HG03135 (cell line): Measurements from ENCODE around the gene SLC10A3.

Experiments used
- ATAC-seq: cut with Tn5 transposase; IDR thresholded peaks from one replicate; pipeline ENCODE4 v1.9.1; 2021; ENCODE audit warnings: mild to moderate bottlenecking, moderate library complexity; ENCODE audit not compliant: unreplicated experiment

SLC10A3 gene, protein sequence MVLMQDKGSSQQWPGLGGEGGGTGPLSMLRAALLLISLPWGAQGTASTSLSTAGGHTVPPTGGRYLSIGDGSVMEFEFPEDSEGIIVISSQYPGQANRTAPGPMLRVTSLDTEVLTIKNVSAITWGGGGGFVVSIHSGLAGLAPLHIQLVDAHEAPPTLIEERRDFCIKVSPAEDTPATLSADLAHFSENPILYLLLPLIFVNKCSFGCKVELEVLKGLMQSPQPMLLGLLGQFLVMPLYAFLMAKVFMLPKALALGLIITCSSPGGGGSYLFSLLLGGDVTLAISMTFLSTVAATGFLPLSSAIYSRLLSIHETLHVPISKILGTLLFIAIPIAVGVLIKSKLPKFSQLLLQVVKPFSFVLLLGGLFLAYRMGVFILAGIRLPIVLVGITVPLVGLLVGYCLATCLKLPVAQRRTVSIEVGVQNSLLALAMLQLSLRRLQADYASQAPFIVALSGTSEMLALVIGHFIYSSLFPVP

DNA sequence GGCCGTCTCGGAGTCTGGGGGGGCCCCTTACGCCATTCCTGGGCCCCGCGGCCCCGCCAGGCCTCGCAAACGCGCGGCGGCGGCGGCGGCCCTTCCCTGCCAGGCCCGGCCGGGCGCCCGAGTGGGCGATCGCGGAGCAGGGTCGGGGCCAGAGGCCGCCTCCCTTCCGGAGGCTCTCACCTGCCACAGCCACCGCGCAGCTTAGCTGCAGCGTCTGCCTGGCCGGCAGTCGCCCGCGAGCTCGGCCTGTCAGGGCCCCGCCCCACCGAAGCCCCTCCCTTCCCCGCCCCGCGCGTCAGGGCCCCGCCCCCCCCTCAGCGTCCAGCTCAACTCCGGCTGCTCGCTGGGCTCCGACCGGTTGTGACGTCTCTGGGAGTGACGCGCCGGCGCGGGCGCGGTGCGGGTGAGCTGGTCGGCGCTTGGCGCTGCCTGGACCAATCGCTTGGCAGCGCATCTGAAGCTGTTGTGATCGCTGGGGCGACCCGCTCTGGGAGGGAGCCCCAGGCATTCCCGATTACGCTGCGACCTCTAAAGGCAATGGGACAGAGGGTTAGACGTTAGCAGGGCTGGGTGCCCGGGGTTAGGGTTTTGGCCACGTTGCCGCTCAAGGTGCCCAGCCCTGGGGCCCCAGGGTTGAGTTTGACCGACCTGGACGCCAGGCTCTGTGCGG, at the start of gene SLC10A3:
Gene SLC10A3, minus strand, starts transcription at position 216 of the 670 bp plus-strand sequence. CDS start 1,689 bp downstream, outside the sequence.
- ATAC-seq, result peak; percentile 75

DNA sequence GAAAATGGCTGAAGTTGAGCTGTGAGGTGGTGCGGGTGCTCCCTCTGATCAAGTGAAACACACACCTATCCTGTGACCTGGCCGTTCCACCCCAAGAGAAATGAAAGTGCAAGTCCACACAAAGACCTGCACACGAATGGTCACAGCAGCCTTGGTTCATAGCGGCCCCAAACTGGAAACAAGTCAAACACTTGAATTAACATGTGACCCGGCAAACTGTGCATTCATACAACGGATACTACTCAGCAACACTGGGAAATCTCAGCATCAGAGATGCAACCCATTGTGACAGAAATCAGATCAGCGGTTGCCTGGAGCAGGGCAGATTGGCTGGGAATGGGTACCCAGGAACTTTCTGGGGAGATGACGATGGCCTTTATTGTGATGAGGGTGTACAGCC, 48.6 kb upstream of the SLC10A3 start:
- ATAC-seq, result no peak

DNA sequence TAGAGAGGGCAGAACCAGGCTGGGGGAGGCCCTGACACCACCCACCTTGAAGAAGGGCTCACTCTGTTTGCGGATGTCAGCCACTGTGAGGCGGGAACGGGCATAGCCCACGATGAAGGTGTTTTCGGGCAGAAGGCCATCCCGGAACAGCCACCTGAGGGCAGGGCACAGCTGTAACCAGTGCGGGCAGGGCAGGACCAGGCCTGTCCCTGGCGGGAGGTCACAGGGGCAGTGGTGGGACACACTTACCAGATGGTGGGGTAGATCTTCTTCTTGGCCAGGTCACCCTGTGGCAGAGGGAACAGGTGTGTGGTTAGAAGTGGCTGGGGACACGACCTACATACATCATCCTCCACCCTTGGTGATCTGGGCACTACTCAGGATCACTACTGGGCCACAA, 45.5 kb upstream of the SLC10A3 start:
- no peak for ATAC-seq

DNA sequence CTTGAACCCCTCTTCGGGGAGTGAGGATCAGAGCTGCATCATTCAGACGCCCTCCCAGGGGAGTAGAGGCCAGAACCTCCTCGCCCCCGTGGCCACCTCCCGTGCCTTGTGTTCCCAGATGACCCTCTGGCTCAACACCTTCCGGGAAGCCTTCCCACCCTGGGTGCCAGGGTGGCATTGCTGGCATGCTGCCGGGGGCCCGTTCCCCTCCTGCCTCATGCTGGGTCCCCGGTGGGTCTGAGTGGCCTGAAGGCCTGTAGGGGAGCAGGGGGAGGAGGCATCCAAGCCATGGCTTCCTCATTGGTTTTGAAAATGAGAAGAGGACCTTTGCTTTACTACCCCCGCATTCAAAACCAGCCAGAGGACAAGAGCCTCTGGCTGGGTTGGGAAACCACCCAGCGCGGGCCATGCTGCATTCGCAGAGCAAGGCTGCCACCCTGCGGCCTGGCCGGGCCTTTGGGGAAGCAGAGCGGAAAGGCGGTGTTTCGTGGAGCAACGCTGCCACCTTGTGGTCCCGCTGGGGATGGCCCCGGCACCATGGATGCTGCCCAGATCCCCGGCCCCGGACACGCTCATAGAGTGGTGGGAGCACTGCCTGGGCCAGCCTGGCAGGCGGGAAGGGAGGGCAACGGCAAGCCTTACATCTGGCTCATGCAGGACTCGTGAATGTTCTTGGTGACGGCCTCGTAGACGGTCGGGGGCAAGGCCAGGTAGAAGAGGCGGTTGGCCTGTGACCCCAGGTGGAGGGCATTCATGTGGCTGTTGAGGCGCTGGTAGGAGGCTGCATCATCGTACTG, 44.3 kb upstream of the SLC10A3 start:
- peak; percentile 90 for ATAC-seq

DNA sequence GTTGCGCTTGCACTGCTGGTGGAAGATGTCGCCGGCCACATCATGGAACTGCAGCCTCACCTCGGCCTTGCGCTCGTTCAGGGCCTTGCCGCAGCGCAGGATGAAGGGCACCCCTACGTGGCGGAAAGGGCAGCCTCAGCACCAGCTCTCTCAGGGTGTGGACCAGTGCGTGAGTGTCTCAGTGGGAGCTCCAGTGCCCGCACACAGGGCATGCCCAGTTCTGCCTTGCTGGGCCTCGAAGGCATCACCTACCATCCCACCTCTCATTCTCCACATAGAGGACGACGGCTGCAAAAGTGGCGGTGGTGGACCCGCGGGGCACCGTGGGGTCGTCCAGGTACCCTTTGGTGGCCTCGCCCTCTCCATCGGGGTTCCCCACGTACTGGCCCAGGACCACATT, 42.3 kb upstream of the SLC10A3 start:
- ATAC-seq, result no peak

DNA sequence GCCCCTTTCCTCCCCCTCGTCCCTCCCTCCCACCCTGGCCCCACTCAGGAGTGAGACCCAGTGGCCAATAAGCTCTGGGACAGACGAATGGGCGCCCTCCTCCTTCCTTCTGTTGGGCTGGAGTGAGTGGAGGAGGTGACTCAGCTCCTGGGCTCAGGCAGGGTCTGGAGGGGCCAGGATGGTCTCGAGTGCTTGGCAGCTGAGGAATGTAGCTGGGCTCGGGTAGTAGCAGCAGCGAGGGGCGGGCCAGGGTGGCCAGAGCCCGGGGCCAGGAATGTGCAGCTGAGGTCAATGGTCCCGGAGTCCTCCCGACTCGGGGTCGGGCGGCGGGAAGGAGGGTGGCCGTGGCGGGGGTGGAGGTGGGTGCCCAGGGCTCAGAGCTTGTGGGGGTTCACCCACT, 41.2 kb upstream of the SLC10A3 start:
- no peak for ATAC-seq

DNA sequence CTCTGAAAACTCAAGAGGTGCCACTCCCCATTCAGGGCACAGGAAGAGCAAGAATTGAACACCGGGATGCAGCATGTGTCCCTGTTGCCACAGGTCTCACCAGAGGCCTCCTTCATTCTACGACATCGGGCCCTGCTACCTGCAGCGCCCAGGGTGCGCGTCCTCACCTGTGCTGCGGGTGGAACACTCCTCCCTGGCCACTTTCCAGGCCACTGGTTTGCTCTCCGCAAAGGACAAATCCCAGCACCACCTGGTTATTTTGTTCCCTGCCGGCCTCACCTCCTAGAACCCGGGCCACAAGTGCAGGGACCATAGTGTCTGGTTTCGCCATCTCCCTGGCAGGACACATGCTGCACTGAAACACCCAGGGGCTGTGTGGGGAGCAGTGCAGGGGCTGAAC, 39.9 kb upstream of the SLC10A3 start:
- no peak for ATAC-seq

DNA sequence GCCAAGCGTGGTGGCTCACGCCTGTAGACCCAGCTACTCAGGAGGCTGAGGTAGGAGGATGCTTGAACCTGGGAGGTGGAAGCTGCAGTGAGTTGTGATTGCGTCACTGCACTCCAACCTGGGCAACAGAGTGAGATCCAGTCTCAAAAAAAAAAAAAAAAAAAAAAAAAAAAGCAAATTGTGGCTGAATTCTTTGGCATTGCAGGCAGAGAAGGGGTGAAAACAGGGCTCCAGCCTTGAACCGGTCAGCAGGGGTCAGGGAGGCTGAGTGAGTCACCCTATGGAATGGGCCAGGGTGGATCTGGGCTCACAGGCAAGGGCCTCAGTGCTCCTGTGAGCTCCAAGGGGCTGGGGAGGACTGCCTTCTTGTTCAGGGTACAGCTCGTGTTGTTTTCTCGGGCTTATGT, 38.8 kb upstream of the SLC10A3 start:
- ATAC-seq, result no peak

DNA sequence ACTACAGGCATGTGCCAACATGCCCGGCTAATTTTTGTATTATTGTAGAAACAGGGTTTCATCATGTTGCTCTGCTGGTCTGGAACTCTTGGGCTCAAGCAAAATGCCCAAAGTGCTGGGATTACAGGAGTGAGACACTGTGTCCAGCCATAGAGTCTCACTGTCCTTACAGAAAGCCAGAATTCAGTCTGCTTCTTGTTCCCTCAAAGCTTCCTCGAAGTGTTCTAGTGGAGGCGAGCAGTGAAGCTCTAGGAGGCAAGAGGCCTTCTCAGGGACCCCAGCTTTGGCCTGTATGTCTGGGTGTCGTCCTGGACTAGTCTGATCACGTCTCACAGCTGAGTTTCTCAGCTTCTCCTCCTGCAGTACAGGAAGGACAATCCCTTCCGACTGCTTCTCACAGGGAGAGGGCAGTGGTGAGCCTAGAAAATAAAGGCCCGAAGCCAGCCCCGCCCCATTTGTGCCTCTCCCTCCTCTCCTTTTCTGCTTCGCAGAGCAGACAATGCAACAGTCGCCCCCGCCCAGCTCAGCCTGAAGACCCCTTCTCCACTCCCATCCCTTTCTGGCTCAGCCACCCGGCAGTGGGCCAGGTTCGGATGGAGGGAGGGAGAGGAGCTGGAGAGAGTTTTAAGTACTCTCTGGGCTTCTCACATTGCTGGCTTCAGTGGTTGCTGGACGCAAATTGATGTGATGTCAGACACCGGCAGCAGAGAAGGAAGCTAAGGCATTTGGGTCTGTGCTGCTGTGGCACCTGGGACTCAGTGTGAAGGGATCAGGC, 36.7 kb upstream of the SLC10A3 start:
- no peak for ATAC-seq

DNA sequence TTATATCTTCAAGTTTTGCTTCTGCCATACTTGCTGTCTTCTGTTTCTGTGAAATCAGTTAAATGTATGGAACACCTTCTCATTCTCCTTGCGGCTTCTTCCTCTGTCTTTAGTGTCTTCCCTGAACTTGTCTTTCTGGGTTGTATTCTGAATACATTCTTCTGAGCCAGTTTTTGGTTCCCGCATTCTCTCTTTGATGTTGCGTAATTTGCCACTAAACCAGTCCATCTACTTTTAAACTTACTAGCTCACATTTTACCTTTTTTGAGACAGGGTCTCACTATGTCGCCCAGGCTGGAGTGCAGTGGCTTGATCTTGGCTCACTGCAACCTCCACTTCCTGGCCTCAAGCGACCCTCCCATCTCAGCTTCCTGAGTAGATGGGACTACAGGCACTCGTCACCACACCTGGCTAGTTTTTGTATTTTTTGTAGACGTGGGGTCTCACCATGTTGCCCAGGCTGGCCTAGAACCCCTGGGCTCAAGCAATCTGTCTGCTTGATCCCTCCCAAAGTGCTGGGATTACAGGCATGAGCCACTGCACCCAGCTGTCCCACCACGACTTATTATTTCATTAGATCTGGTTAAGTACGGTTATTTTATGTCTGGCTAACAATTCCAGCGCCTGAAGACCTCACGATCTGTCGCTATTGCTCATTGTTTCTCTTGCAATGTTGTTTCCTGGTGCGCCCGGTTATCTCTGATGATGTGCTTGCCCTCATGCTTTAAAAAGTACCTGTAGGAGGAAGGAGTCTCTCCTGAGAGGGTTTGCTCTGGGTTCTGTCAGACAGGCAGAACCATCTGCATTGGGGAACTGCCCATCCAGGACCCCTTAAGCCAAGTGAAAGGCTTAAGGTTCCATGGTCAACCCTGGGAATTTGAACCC, 35.4 kb upstream of the SLC10A3 start:
- ATAC-seq, result no peak

DNA sequence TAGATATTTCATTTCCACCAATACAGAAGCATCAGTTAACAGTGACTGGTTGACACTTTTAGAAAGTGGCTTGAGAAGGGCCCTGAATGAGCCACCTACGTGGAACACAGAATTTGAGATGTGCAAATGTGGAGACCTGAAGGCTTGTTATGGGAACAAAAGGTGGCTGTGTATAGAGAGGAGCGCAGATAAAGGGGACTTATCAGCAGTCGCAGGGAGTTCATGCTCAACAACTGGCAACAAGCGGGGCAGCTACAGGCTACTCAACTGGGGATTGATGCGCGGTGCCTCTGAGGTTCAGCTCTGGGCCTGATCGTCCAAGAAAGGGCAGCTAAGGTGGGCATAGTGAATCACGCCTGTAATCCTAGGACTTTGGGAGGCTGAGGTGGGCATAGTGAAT, 29.0 kb upstream of the SLC10A3 start:
- ATAC-seq, result no peak

DNA sequence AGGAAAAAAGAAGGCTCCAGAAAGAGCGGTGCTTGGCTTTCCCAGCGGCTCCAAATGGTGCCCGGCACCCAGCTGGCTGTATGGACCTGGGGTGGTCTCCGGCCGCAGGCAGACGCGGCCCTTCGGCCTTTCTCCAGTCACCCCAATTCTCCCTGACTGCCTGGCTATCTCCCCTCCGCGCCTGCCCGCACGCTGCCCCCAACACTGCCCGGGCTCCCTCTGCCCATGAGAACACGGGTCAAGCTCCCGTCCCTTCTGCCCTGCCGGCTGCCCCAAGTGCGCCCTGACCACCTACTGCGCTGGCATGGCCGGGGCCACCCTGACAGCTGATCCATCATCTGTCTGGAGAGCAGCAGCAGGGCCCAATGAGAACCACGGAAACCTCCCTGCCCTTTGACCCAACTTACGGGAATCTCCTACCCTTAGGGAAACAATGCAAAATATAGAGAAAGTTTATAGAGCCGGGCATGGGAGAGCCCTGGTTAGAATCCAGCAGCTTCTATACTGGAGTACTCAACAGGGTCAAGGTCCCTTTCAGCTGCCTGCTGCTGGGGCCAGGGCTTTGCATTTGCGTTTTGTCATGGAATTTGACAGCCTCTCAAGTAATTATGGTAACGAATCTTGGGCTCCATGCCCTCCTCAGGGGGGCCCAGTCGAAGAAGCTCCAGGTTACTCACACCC, 26.8 kb upstream of the SLC10A3 start:
- ATAC-seq, result no peak

DNA sequence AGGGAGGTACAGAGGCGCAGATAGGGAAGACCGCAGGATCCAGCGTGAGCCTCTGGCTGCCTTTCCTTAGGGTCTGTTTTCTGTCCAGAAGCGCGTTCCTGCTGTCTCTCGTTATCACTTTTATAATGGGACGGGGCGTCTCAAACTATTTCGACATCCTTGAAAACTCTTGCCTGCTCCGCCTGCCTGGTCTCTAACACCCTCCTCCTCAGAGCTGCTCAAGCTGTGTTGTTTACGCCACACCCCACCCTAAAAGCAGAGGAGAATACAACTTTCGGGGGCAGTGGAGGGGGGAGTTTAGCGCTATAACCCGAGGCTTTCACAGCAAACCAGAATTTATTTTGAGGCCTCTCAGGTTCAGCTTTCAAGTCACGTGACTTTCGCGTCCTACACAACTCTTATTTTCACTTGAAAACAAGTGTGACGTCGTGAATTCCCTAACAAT, 26.2 kb upstream of the SLC10A3 start:
- no peak for ATAC-seq

DNA sequence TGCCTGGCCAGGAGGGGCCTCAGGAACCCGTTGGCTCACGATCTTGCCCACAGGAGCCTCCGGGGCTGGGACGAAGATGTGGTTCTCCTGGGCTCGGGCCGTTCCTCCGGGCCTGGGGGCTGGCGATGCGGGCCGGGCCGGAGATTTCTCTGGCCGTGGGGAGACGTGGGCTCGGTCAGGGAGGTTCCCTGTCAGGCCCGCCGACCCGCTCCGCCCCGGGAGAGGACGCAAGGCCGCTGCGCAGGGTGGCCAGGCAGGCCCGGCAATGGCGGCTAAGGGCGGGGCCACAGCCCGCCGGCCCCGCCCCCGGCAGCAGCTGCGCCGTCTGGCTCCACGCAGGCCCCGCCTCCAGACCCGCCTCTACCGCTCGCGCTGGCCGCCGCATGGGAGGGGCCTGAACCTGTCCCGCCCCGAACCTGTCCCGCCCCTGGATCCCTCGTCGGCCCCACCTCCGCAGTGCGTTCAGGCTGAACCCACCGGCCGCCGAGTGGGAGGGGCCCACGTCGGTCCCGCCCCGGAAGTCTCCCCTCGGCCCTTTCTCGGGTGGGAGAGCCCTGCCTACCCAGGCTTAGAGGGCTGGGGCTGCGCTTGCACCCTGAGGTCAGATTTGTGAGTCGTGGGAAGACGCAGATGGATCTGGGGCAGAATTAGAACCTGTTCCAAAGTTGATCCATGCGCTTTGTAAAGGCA, 25.7 kb upstream of the SLC10A3 start, which contains the start of gene FAM3A:
Gene FAM3A, minus strand, starts transcription at position 267 of the 690 bp plus-strand sequence. CDS start 460 bp downstream, outside the sequence.
- peak; percentile 82 for ATAC-seq

DNA sequence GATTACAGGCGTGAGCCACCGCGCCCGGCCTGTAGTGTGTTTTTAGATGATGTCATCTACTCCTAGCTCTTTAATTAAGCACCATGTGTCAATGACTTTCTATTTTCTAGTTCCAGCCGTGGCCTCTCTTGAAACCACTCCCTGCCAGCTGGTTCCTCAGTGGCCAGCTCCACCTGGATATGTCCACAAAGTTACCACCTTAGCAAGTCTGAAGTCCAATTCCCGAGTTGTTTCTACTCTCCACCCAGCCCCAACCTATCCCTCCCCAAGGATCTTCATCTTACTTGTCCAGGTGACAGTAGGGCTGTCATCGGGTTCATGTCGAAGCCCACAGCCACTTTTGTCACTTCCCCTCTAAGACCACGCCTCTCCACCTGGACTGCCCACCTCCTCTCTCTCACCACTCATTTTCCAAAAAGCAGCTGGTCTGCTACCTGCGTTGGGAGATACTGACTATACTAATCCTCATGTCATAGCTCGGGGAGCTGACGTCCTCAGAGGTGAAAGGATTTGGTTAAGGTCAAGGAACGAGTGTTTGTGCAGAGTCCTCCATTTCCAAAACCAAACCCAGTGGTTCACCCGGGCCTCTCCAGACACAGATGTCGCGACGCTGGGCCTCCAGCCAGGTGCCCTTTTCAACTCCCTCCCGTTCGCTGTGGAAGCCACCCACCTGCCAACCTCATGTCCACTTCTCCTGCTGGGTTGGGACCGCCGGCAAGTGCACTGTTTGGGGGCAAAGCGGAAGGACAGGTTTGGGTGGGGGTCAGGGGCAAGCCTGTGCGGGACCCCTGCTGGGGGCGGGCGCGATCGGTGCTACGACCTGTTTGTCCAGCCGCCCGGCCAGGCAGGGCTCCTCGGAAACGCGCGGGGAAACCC, 24.9 kb upstream of the SLC10A3 start:
- ATAC-seq, result peak; percentile 5

DNA sequence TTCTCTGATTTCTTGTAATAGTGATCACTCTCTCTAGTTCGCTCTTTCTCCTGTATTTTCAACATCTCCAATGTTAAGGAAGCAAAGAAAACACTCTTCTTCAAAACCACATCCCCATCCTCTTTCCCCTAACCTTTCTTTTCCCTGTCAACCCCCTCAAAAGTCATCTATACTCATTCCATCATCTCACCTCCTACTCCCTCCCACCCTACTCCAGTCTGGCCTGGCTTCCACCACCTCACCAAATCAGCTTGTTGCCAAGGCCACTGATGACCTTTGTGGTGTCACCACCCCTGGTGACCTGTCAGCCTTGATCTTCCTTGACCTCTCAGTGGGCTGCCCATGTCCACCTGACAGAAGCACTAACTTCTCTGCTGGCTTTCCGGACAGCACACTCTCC, 23.3 kb upstream of the SLC10A3 start:
- ATAC-seq, result no peak

DNA sequence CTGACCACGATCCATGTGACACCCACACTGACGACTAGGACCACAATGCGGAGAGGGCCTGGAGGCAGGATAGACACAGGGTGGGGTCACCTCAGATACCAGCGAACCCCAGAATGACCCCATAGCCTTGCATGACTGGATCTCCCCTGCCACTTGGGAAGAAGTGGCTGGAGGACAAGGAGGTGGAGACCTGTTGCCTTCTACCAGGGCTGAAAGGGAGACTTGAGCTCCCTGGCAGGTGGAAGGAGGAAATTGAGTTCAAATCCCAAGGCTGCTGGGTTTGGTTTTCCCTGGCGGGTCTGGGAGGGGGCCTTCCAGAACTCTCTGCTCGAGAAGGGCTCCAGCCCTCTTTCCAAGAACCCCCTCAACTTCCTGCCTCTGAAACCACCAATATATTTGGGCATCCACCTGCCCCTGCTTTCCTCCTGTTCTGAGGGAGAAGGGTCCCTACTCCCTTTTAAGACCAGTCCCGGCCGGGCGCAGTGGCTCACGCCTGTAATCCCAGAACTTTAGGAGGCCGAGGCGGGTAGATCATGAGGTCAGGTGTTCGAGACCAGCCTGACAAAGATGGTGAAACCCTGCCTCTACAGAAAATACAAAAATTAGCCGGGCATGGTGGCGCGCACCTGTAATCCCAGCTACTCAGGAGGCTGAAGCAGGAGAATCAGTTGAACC, 22.6 kb upstream of the SLC10A3 start:
- no peak for ATAC-seq
